Uterus (tissue), 2 donors: Measurements from ENCODE around the gene FCHO2.

ENCODE experiments used
- POLR2A ChIP-seq, 2 donors: fragments of 450-650 bp; IDR thresholded peaks; one replicate each; pipeline ENCODE4 v1.6.1; 2016; ENCODE audit warnings: antibody characterized with exemption in 2 of 2, mild to moderate bottlenecking in 1 of 2, moderate library complexity in 1 of 2
- TF ChIP-seq, protein P1 (sequence below), 4 experiments: fragments of 200-600 bp in 2 of 4; fragments of 450-650 bp in 2 of 4; sonication (generic) in 2 of 4; IDR thresholded peaks; one replicate each; pipeline ENCODE4 v1.5.1; 2016 to 2019; ENCODE audit warnings: antibody characterized with exemption in 4 of 4, mild to moderate bottlenecking in 2 of 4, moderate library complexity in 1 of 4

GRCh38 chr5:72917371-72917776 lies 38.5 kb upstream of the FCHO2 start:
- TF ChIP-seq, protein P1, sequence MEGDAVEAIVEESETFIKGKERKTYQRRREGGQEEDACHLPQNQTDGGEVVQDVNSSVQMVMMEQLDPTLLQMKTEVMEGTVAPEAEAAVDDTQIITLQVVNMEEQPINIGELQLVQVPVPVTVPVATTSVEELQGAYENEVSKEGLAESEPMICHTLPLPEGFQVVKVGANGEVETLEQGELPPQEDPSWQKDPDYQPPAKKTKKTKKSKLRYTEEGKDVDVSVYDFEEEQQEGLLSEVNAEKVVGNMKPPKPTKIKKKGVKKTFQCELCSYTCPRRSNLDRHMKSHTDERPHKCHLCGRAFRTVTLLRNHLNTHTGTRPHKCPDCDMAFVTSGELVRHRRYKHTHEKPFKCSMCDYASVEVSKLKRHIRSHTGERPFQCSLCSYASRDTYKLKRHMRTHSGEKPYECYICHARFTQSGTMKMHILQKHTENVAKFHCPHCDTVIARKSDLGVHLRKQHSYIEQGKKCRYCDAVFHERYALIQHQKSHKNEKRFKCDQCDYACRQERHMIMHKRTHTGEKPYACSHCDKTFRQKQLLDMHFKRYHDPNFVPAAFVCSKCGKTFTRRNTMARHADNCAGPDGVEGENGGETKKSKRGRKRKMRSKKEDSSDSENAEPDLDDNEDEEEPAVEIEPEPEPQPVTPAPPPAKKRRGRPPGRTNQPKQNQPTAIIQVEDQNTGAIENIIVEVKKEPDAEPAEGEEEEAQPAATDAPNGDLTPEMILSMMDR (IDR thresholded peaks at IDR 0.05) = no peak
- no peak for TF ChIP-seq POLR2A (IDR thresholded peaks at IDR 0.05)
